ENCODE results near the gene KRT76. TPM values are rescaled to one million over a fixed set of nuclear protein-coding genes. Genes with fewer than 3 reads are reported as not detected.

KRT76 gene
- total and polyA plus RNA-seq, 10 of the 15 experiments (the other 5 are each of a cell fraction or from before 2014, with no cell fraction given) = not detected

Small RNA genes lying within 50 kb of the gene (small RNA-seq; reads per million reads assigned to genes)
- gene AC107016.2 = not detected

Other genes with a start within 250 kb of the KRT76 start
Only the 7 nearest of the 14 such genes appear.
- not detected in 2 replicates for gene KRT2, start 125.1 kb downstream of the KRT76 start, total RNA-seq (2014; rRNA removed)
- gene KRT2, start 125.1 kb downstream of the KRT76 start, total RNA-seq (2014; rRNA removed; fragmentation: Illumina TruSeq; extraction: Trizol) = not detected in 2 replicates
- 0.08 TPM in 1 of 2 replicates, not detected in the other for gene KRT2, start 125.1 kb downstream of the KRT76 start, total RNA-seq (2021)
- gene KRT2, start 125.1 kb downstream of the KRT76 start, polyA plus RNA-seq (2011; rRNA removed) = 0.12 TPM in 1 of 2 replicates, not detected in the other
- gene KRT2, start 125.1 kb downstream of the KRT76 start, polyA plus RNA-seq (2014; fragmentation: Illumina TruSeq; extraction: Trizol) = not detected in 2 replicates
- gene KRT2, start 125.1 kb downstream of the KRT76 start, polyA plus RNA-seq (2014; fragmentation: Nextera tagmentation; extraction: Ambion mirVana) = not detected
- gene KRT2, start 125.1 kb downstream of the KRT76 start, polyA plus RNA-seq (2014; rRNA removed) = not detected in 2 replicates
- gene KRT2, start 125.1 kb downstream of the KRT76 start, polyA plus RNA-seq (2016; fragmentation: Nextera tagmentation; extraction: Ambion mirVana) = not detected
- not detected in 2 replicates for gene KRT1, start 96.9 kb downstream of the KRT76 start, total RNA-seq (2014; rRNA removed)
- gene KRT1, start 96.9 kb downstream of the KRT76 start, total RNA-seq (2014; rRNA removed; fragmentation: Illumina TruSeq; extraction: Trizol) = not detected in 2 replicates
- not detected in 2 replicates for gene KRT1, start 96.9 kb downstream of the KRT76 start, total RNA-seq (2021)
- gene KRT1, start 96.9 kb downstream of the KRT76 start, polyA plus RNA-seq (2011; rRNA removed) = not detected in 2 replicates
- 0.13 TPM in 1 of 2 replicates, not detected in the other for gene KRT1, start 96.9 kb downstream of the KRT76 start, polyA plus RNA-seq (2014; fragmentation: Illumina TruSeq; extraction: Trizol)
- gene KRT1, start 96.9 kb downstream of the KRT76 start, polyA plus RNA-seq (2014; fragmentation: Nextera tagmentation; extraction: Ambion mirVana) = not detected
- gene KRT1, start 96.9 kb downstream of the KRT76 start, polyA plus RNA-seq (2014; rRNA removed) = not detected in 2 replicates
- gene KRT1, start 96.9 kb downstream of the KRT76 start, polyA plus RNA-seq (2016; fragmentation: Nextera tagmentation; extraction: Ambion mirVana) = not detected
- not detected in 2 replicates for gene KRT77, start 73.8 kb downstream of the KRT76 start, total RNA-seq (2014; rRNA removed)
- not detected in 2 replicates for gene KRT77, start 73.8 kb downstream of the KRT76 start, total RNA-seq (2014; rRNA removed; fragmentation: Illumina TruSeq; extraction: Trizol)
- not detected in 2 replicates for gene KRT77, start 73.8 kb downstream of the KRT76 start, total RNA-seq (2021)
- not detected in 2 replicates for gene KRT77, start 73.8 kb downstream of the KRT76 start, polyA plus RNA-seq (2011; rRNA removed)
- gene KRT77, start 73.8 kb downstream of the KRT76 start, polyA plus RNA-seq (2014; fragmentation: Illumina TruSeq; extraction: Trizol) = not detected in 2 replicates
- not detected for gene KRT77, start 73.8 kb downstream of the KRT76 start, polyA plus RNA-seq (2014; fragmentation: Nextera tagmentation; extraction: Ambion mirVana)
- gene KRT77, start 73.8 kb downstream of the KRT76 start, polyA plus RNA-seq (2014; rRNA removed) = not detected in 2 replicates
- not detected for gene KRT77, start 73.8 kb downstream of the KRT76 start, polyA plus RNA-seq (2016; fragmentation: Nextera tagmentation; extraction: Ambion mirVana)
- not detected in 2 replicates for gene KRT3, start 18.8 kb upstream of the KRT76 start, total RNA-seq (2014; rRNA removed)
- gene KRT3, start 18.8 kb upstream of the KRT76 start, total RNA-seq (2014; rRNA removed; fragmentation: Illumina TruSeq; extraction: Trizol) = not detected in 2 replicates
- gene KRT3, start 18.8 kb upstream of the KRT76 start, total RNA-seq (2021) = not detected in 2 replicates
- not detected in 2 replicates for gene KRT3, start 18.8 kb upstream of the KRT76 start, polyA plus RNA-seq (2011; rRNA removed)
- gene KRT3, start 18.8 kb upstream of the KRT76 start, polyA plus RNA-seq (2014; fragmentation: Illumina TruSeq; extraction: Trizol) = not detected in 2 replicates
- not detected for gene KRT3, start 18.8 kb upstream of the KRT76 start, polyA plus RNA-seq (2014; fragmentation: Nextera tagmentation; extraction: Ambion mirVana)
- not detected in 2 replicates for gene KRT3, start 18.8 kb upstream of the KRT76 start, polyA plus RNA-seq (2014; rRNA removed)
- not detected for gene KRT3, start 18.8 kb upstream of the KRT76 start, polyA plus RNA-seq (2016; fragmentation: Nextera tagmentation; extraction: Ambion mirVana)
- not detected in 2 replicates for gene KRT4, start 36.8 kb upstream of the KRT76 start, total RNA-seq (2014; rRNA removed)
- not detected in 2 replicates for gene KRT4, start 36.8 kb upstream of the KRT76 start, total RNA-seq (2014; rRNA removed; fragmentation: Illumina TruSeq; extraction: Trizol)
- not detected in 2 replicates for gene KRT4, start 36.8 kb upstream of the KRT76 start, total RNA-seq (2021)
- not detected in 2 replicates for gene KRT4, start 36.8 kb upstream of the KRT76 start, polyA plus RNA-seq (2011; rRNA removed)
- gene KRT4, start 36.8 kb upstream of the KRT76 start, polyA plus RNA-seq (2014; fragmentation: Illumina TruSeq; extraction: Trizol) = not detected in 2 replicates
- not detected for gene KRT4, start 36.8 kb upstream of the KRT76 start, polyA plus RNA-seq (2014; fragmentation: Nextera tagmentation; extraction: Ambion mirVana)
- not detected in 2 replicates for gene KRT4, start 36.8 kb upstream of the KRT76 start, polyA plus RNA-seq (2014; rRNA removed)
- gene KRT4, start 36.8 kb upstream of the KRT76 start, polyA plus RNA-seq (2016; fragmentation: Nextera tagmentation; extraction: Ambion mirVana) = not detected
- gene KRT79, start 57.0 kb upstream of the KRT76 start, total RNA-seq (2014; rRNA removed) = not detected in 2 replicates
- gene KRT79, start 57.0 kb upstream of the KRT76 start, total RNA-seq (2014; rRNA removed; fragmentation: Illumina TruSeq; extraction: Trizol) = not detected in 2 replicates
- gene KRT79, start 57.0 kb upstream of the KRT76 start, total RNA-seq (2021) = not detected in 2 replicates
- 0.06 and 0.07 TPM in 2 replicates for gene KRT79, start 57.0 kb upstream of the KRT76 start, polyA plus RNA-seq (2011; rRNA removed)
- gene KRT79, start 57.0 kb upstream of the KRT76 start, polyA plus RNA-seq (2014; fragmentation: Illumina TruSeq; extraction: Trizol) = 0.03 TPM in 1 of 2 replicates, not detected in the other
- not detected for gene KRT79, start 57.0 kb upstream of the KRT76 start, polyA plus RNA-seq (2014; fragmentation: Nextera tagmentation; extraction: Ambion mirVana)
- 0.09 TPM in 1 of 2 replicates, not detected in the other for gene KRT79, start 57.0 kb upstream of the KRT76 start, polyA plus RNA-seq (2014; rRNA removed)
- gene KRT79, start 57.0 kb upstream of the KRT76 start, polyA plus RNA-seq (2016; fragmentation: Nextera tagmentation; extraction: Ambion mirVana) = not detected
- gene KRT78, start 71.6 kb upstream of the KRT76 start, total RNA-seq (2014; rRNA removed) = not detected in 2 replicates
- not detected in 2 replicates for gene KRT78, start 71.6 kb upstream of the KRT76 start, total RNA-seq (2014; rRNA removed; fragmentation: Illumina TruSeq; extraction: Trizol)
- gene KRT78, start 71.6 kb upstream of the KRT76 start, total RNA-seq (2021) = not detected in 2 replicates
- gene KRT78, start 71.6 kb upstream of the KRT76 start, polyA plus RNA-seq (2011; rRNA removed) = 0.07 and 0.16 TPM in 2 replicates
- gene KRT78, start 71.6 kb upstream of the KRT76 start, polyA plus RNA-seq (2014; fragmentation: Illumina TruSeq; extraction: Trizol) = not detected in 2 replicates
- not detected for gene KRT78, start 71.6 kb upstream of the KRT76 start, polyA plus RNA-seq (2014; fragmentation: Nextera tagmentation; extraction: Ambion mirVana)
- gene KRT78, start 71.6 kb upstream of the KRT76 start, polyA plus RNA-seq (2014; rRNA removed) = 0.51 TPM in 1 of 2 replicates, not detected in the other
- gene KRT78, start 71.6 kb upstream of the KRT76 start, polyA plus RNA-seq (2016; fragmentation: Nextera tagmentation; extraction: Ambion mirVana) = not detected

Data from GM12878 (cell line).